ENCODE measurements around the gene VPS13A. TPM values are rescaled to one million over a fixed set of nuclear protein-coding genes. Genes with fewer than 3 reads are reported as not detected.

Gene VPS13A
- total and polyA plus RNA-seq, 9 of the 15 experiments (the other 6 are each of a cell fraction or from before 2014, with no cell fraction given) = 5.6 to 29.9 (median 14.7) TPM

DNA sequence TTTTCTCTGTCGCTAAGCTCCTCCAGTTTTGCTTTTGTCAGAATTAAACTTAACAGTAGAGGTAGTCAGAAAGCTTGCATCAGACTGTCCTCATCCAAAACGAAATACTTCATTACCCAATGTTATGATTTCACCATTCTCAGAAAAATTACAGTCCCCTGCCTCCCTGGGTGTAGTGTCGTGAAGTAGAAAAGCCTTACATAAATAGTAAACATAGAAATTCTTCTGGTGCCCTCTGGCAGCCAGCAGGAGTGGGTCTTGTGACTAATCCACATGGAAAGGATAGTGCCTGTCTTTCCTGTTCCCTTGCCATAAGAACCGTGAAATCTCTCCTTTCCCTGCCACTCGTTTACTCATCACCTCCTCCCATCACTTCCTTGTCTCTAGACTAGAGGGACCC, 240.2 kb downstream of the VPS13A start:
- no peaks in the 10 kb centered on the region for H3K9me3 ChIP-seq (replicated peaks; ENCODE audit: control insufficient read depth, insufficient read depth, low read depth, low read length)
- H3K4me3 ChIP-seq = no peak overlapping the region
- POLR2A ChIA-PET = no interaction called here
- ATAC-seq = no peak
- H3K36me3 ChIP-seq (ENCODE audit: control insufficient read depth, insufficient read depth, low read length) = no peaks in the 10 kb centered on the region
- BruUV-seq (replicated peaks) = no TSS peak
- DNase-seq (ENCODE audit: extremely low read depth in 1 of 4, low spot score in 3 of 4) = no peak
- H3K4me2 ChIP-seq (ENCODE audit: insufficient read depth, low read length) = no peak overlapping the region
- no peak for FAIRE-seq
- no peak overlapping the region for H2AFZ ChIP-seq (ENCODE audit: low read depth, low read length)
- H3K79me2 ChIP-seq (ENCODE audit: control insufficient read depth, insufficient read depth, low read length) = no peaks in the 10 kb centered on the region
- H3K4me1 ChIP-seq (replicated peaks in 1 of 2; ENCODE audit: control insufficient read depth in 2 of 2, insufficient read depth in 2 of 2, low read length in 2 of 2) = no peaks in the 10 kb centered on the region
- H3K27ac ChIP-seq (ENCODE audit: extremely low read depth, low read depth, low read length) = no peak overlapping the region
- no peaks in the 10 kb centered on the region for H4K20me1 ChIP-seq (replicated peaks; ENCODE audit: control insufficient read depth, insufficient read depth, low read length)
- no peaks in the 10 kb centered on the region for H3K27me3 ChIP-seq (ENCODE audit: control insufficient read depth in 2 of 2, insufficient read depth in 2 of 2, low read length in 2 of 2)
- H3K9me1 ChIP-seq (ENCODE audit: control insufficient read depth, insufficient read depth, low read length) = no peaks in the 10 kb centered on the region
- CTCF ChIA-PET (ENCODE audit: low intra/inter-chr PET ratio) = no interaction called here
- WGBS (ENCODE audit: insufficient coverage, low coverage, missing lambda C conversion rate) = 51% methylated on average over 5 of the region's 5 CpGs
- intact Hi-C loops (cut with micrococcal nuclease) (no loop called here), in situ Hi-C loops (cut with MboI) (no loop called here)
- H3K9ac ChIP-seq (ENCODE audit: insufficient read depth in 1 of 2, low read depth in 2 of 2, low read length in 2 of 2) = no peak overlapping the region
- TF ChIP-seq, protein P1, sequence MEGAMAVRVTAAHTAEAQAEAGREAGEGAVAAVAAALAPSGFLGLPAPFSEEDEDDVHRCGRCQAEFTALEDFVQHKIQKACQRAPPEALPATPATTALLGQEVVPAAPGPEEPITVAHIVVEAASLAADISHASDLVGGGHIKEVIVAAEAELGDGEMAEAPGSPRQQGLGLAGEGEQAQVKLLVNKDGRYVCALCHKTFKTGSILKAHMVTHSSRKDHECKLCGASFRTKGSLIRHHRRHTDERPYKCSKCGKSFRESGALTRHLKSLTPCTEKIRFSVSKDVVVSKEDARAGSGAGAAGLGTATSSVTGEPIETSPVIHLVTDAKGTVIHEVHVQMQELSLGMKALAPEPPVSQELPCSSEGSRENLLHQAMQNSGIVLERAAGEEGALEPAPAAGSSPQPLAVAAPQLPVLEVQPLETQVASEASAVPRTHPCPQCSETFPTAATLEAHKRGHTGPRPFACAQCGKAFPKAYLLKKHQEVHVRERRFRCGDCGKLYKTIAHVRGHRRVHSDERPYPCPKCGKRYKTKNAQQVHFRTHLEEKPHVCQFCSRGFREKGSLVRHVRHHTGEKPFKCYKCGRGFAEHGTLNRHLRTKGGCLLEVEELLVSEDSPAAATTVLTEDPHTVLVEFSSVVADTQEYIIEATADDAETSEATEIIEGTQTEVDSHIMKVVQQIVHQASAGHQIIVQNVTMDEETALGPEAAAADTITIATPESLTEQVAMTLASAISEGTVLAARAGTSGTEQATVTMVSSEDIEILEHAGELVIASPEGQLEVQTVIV (CRISPR knock-in tag; IDR thresholded peaks at IDR 0.05; ENCODE audit: borderline replicate concordance) = no peak
- TF ChIP-seq, protein P2, sequence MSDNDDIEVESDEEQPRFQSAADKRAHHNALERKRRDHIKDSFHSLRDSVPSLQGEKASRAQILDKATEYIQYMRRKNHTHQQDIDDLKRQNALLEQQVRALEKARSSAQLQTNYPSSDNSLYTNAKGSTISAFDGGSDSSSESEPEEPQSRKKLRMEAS (CRISPR knock-in tag; IDR thresholded peaks at IDR 0.05) = no peak
- TF ChIP-seq CBX8 (IDR thresholded peaks at IDR 0.05; ENCODE audit: borderline replicate concordance, extremely low read depth, low read depth, low read length, poor library complexity, severe bottlenecking) (no peak), POLR2AphosphoS5 (IDR thresholded peaks at IDR 0.05; ENCODE audit: control insufficient read depth, insufficient read depth, low read depth, low read length) (no peak), KDM4B (IDR thresholded peaks at IDR 0.05; ENCODE audit: borderline replicate concordance in 2 of 2, low read depth in 1 of 2) (no peak), TAF1 (IDR thresholded peaks at IDR 0.05; ENCODE audit: control insufficient read depth, extremely low read depth, insufficient read depth, low read length, severe bottlenecking) (no peak), GTF2E2 (tag; IDR thresholded peaks at IDR 0.05) (no peak), PURB (CRISPR knock-in tag; IDR thresholded peaks at IDR 0.05; ENCODE audit: low read depth) (no peak)
- TF ChIP-seq, protein P3, sequence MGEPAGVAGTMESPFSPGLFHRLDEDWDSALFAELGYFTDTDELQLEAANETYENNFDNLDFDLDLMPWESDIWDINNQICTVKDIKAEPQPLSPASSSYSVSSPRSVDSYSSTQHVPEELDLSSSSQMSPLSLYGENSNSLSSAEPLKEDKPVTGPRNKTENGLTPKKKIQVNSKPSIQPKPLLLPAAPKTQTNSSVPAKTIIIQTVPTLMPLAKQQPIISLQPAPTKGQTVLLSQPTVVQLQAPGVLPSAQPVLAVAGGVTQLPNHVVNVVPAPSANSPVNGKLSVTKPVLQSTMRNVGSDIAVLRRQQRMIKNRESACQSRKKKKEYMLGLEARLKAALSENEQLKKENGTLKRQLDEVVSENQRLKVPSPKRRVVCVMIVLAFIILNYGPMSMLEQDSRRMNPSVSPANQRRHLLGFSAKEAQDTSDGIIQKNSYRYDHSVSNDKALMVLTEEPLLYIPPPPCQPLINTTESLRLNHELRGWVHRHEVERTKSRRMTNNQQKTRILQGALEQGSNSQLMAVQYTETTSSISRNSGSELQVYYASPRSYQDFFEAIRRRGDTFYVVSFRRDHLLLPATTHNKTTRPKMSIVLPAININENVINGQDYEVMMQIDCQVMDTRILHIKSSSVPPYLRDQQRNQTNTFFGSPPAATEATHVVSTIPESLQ (CRISPR knock-in tag; IDR thresholded peaks at IDR 0.05) = no peak
- TF ChIP-seq, protein P4, sequence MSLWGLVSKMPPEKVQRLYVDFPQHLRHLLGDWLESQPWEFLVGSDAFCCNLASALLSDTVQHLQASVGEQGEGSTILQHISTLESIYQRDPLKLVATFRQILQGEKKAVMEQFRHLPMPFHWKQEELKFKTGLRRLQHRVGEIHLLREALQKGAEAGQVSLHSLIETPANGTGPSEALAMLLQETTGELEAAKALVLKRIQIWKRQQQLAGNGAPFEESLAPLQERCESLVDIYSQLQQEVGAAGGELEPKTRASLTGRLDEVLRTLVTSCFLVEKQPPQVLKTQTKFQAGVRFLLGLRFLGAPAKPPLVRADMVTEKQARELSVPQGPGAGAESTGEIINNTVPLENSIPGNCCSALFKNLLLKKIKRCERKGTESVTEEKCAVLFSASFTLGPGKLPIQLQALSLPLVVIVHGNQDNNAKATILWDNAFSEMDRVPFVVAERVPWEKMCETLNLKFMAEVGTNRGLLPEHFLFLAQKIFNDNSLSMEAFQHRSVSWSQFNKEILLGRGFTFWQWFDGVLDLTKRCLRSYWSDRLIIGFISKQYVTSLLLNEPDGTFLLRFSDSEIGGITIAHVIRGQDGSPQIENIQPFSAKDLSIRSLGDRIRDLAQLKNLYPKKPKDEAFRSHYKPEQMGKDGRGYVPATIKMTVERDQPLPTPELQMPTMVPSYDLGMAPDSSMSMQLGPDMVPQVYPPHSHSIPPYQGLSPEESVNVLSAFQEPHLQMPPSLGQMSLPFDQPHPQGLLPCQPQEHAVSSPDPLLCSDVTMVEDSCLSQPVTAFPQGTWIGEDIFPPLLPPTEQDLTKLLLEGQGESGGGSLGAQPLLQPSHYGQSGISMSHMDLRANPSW (CRISPR knock-in tag; IDR thresholded peaks at IDR 0.05) = no peak
- TF ChIP-seq, protein P5, sequence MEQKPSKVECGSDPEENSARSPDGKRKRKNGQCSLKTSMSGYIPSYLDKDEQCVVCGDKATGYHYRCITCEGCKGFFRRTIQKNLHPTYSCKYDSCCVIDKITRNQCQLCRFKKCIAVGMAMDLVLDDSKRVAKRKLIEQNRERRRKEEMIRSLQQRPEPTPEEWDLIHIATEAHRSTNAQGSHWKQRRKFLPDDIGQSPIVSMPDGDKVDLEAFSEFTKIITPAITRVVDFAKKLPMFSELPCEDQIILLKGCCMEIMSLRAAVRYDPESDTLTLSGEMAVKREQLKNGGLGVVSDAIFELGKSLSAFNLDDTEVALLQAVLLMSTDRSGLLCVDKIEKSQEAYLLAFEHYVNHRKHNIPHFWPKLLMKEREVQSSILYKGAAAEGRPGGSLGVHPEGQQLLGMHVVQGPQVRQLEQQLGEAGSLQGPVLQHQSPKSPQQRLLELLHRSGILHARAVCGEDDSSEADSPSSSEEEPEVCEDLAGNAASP (IDR thresholded peaks at IDR 0.05) = no peak

All from K562 (cell line).